ENCODE results near the gene IGFBP7.

DNA sequence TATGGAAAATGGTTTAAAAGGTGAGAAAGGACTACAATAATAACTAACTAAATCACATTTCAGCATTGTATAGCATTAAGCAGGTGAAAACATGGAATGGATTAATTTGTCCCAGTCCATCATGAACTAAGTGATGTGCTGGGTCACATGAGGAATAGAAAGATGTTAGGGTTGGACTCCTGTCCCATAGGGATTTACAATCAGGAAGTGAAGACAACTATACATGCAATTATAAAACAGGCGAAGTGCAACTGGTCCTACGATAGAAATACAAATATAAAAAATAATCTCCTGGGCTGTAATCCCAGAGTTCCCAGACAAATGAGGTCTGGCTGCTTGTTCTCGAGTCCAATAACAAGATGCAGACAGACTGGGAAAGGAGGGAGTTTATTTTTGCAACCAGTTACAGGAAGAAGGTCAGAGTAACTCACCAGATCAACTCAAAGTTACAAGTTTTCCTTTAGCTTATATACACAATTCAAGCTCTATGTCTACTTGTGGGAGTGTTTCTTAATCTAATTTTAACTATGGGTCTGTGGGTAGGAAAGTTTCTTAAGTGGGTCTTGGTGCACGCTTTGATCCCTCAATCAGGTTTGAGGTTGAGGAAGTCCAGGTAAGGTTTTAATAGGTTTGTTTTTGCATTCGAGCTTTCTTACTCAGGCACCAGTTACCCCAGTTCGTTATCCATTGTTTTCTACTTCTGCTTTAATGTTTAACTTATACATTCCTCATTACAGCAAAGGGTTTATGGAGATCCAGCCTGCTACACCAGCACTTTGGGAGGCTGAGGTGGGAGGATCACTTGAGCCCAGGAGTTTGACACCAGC, 50.1 kb downstream of the IGFBP7 start:
- TF ChIP-seq SP1 (IDR thresholded peaks at IDR 0.05; ENCODE audit: low read depth, low read length) = no peak
- TF ChIP-seq EZH2 (IDR thresholded peaks at IDR 0.05; ENCODE audit: low read depth, low read length, severe bottlenecking) = no peak
- TF ChIP-seq, protein P1, sequence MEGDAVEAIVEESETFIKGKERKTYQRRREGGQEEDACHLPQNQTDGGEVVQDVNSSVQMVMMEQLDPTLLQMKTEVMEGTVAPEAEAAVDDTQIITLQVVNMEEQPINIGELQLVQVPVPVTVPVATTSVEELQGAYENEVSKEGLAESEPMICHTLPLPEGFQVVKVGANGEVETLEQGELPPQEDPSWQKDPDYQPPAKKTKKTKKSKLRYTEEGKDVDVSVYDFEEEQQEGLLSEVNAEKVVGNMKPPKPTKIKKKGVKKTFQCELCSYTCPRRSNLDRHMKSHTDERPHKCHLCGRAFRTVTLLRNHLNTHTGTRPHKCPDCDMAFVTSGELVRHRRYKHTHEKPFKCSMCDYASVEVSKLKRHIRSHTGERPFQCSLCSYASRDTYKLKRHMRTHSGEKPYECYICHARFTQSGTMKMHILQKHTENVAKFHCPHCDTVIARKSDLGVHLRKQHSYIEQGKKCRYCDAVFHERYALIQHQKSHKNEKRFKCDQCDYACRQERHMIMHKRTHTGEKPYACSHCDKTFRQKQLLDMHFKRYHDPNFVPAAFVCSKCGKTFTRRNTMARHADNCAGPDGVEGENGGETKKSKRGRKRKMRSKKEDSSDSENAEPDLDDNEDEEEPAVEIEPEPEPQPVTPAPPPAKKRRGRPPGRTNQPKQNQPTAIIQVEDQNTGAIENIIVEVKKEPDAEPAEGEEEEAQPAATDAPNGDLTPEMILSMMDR (IDR thresholded peaks at IDR 0.05; ENCODE audit: control extremely low read depth in 1 of 3, insufficient read depth in 1 of 3, low read depth in 1 of 3, low read length in 3 of 3) = no peak
- no peak for TF ChIP-seq CREB1 (IDR thresholded peaks at IDR 0.05)
- TF ChIP-seq CHD2 (IDR thresholded peaks at IDR 0.05; ENCODE audit: low read length) = no peak
- no peak for TF ChIP-seq JUN (IDR thresholded peaks at IDR 0.05; ENCODE audit: low read depth, low read length)
- no peak for TF ChIP-seq RAD21 (IDR thresholded peaks at IDR 0.05 in 1 of 2, conservative IDR thresholded peaks at IDR 0.05 in 1 of 2; ENCODE audit: low read depth in 2 of 2, low read length in 2 of 2)
